ENCODE results near the gene MYOG. TPM values are rescaled to one million over a fixed set of nuclear protein-coding genes. Genes with fewer than 3 reads are reported as not detected.

MYOG gene
- total and polyA plus RNA-seq, 2 experiments from 2014 or later = not detected

DNA sequence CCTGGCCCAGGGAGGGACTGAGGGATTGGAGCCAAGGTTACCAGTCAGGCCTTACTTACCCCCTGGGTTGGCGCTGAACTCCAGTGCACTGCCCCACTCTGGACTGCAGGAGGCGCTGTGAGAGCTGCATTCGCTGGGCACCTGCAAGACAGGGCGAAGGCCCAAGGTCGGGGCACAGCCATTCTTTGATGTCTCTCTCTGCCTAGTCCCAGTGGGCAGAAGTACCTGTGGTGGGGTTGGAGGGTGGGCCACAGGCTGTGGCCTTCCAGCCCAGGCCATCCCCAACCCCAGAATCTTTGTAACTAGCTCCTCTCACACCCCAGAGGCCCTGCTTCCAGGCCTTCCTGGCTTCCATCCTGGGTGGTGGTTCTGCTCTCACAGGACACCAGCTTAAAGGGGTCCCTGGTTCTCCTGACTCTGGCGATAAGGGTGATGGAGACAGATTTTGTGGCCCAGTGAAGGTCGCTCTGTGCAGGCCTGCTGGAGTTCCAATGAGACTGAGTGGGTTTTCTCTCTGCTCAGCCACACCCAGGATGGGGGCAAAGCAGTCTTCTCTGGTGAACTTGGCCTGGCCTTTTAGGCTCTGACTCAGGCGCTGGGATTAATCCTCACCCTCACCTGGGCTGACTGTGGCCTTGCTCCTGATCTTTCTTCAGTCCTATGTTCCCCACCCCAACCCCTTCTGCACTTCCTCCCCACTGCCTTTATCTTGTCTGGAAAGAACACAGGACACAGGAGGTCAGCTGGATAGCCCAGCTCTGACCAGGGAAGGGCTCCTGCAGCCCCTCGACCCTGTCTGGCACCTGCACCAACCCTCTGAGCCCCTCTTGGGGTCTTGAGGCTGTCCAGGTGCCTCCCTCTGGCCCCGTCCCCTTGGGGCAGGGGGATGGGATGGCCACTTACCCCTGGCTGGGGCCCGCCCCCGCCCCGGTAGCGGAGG, 954 bp downstream of the MYOG start:
- no peak for TF ChIP-seq ZNF331 (CRISPR knock-in tag; IDR thresholded peaks at IDR 0.05; ENCODE audit: low read depth)
- TF ChIP-seq, protein P1, sequence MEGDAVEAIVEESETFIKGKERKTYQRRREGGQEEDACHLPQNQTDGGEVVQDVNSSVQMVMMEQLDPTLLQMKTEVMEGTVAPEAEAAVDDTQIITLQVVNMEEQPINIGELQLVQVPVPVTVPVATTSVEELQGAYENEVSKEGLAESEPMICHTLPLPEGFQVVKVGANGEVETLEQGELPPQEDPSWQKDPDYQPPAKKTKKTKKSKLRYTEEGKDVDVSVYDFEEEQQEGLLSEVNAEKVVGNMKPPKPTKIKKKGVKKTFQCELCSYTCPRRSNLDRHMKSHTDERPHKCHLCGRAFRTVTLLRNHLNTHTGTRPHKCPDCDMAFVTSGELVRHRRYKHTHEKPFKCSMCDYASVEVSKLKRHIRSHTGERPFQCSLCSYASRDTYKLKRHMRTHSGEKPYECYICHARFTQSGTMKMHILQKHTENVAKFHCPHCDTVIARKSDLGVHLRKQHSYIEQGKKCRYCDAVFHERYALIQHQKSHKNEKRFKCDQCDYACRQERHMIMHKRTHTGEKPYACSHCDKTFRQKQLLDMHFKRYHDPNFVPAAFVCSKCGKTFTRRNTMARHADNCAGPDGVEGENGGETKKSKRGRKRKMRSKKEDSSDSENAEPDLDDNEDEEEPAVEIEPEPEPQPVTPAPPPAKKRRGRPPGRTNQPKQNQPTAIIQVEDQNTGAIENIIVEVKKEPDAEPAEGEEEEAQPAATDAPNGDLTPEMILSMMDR (conservative IDR thresholded peaks at IDR 0.05; ENCODE audit: low read depth in 2 of 2) = peak; percentile 76 to 94
- DNase-seq (ENCODE audit: low spot score) (peak; percentile 73), ATAC-seq (peak; percentile 62)
- no peaks in the 10 kb centered on the region for H3K36me3 ChIP-seq (ENCODE audit: insufficient read depth)
- H3F3A ChIP-seq (replicated peaks; ENCODE audit: low read depth) = no peaks in the 10 kb centered on the region
- H3K4me2 ChIP-seq = no peak overlapping the region
- no peak overlapping the region for H3K4me3 ChIP-seq
- H3K4me1 ChIP-seq (ENCODE audit: insufficient read depth) = peaks cover 17% of the 10 kb centered on the region
- H4K20me1 ChIP-seq (replicated peaks; ENCODE audit: insufficient read depth) = no peaks in the 10 kb centered on the region
- H3K27ac ChIP-seq (ENCODE audit: low read depth) = no peak overlapping the region
- H3K79me2 ChIP-seq (replicated peaks; ENCODE audit: insufficient read depth) = no peaks in the 10 kb centered on the region
- no peaks in the 10 kb centered on the region for H3K27me3 ChIP-seq (ENCODE audit: insufficient read depth)
- no peak overlapping the region for H2AFZ ChIP-seq
- H3K4me3 Mint-ChIP-seq = no peak overlapping the region
- H3K9me3 Mint-ChIP-seq = no peaks in the 10 kb centered on the region
- no peak overlapping the region for H3K27ac Mint-ChIP-seq
- H3K36me3 Mint-ChIP-seq (ENCODE audit: low read depth) = no peaks in the 10 kb centered on the region
- H3K9me2 ChIP-seq (ENCODE audit: insufficient read depth) = peaks cover 3% of the 10 kb centered on the region; the same call in 1 of the 2 replicates
- peaks cover 39% of the 10 kb centered on the region for H3K4me1 Mint-ChIP-seq
- H3K27me3 Mint-ChIP-seq (ENCODE audit: insufficient read depth, low read depth, poor library complexity) = peaks cover 8% of the 10 kb centered on the region

DNA sequence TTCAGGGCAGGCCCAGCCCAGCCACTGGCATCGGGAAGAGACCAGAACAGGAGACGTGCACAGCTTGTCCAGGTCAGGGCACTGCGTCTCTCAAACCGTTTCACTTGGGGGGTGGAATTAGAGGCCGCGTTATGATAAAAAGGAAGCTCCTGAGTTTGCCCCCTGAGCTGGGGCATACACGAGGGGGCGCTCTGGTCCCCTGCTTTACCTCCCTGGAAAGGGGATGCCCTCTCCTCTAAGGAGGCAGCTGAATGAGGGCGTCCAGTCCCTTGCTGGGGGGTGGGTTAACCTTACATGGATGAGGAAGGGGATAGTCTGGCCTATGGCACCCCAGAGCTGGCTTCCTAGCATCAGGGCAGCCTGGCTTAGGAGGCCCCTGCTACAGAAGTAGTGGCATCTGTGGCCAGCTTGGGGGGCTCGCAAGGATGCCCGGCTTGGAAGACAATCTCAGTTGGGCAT, 2.3 kb downstream of the MYOG start:
- Histone ChIP-seq H3K27ac (ENCODE audit: low read depth) (no peak overlapping the region), H4K20me1 (replicated peaks; ENCODE audit: insufficient read depth) (no peaks in the 10 kb centered on the region), H3K4me2 (no peak overlapping the region), H2AFZ (no peak overlapping the region), H3K27me3 (ENCODE audit: insufficient read depth) (no peaks in the 10 kb centered on the region), H3K9me2 (ENCODE audit: insufficient read depth) (peaks cover 3% of the 10 kb centered on the region; the same call in 1 of the 2 replicates), H3K79me2 (replicated peaks; ENCODE audit: insufficient read depth) (no peaks in the 10 kb centered on the region), H3K36me3 (ENCODE audit: insufficient read depth) (no peaks in the 10 kb centered on the region), H3K4me3 (no peak overlapping the region), H3F3A (replicated peaks; ENCODE audit: low read depth) (no peaks in the 10 kb centered on the region), H3K4me1 (ENCODE audit: insufficient read depth) (peaks cover 17% of the 10 kb centered on the region)
- ATAC-seq (no peak), DNase-seq (ENCODE audit: low spot score) (no peak)
- peaks cover 12% of the 10 kb centered on the region for H3K27me3 Mint-ChIP-seq (ENCODE audit: insufficient read depth, low read depth, poor library complexity)
- no peaks in the 10 kb centered on the region for H3K9me3 Mint-ChIP-seq
- peaks cover 38% of the 10 kb centered on the region for H3K4me1 Mint-ChIP-seq
- H3K27ac Mint-ChIP-seq = peak overlapping the region; percentile 24; the same call in 1 of the 2 replicates
- TF ChIP-seq, protein P1 (conservative IDR thresholded peaks at IDR 0.05; ENCODE audit: low read depth in 2 of 2) = peak in 1 of 2 experiments; percentile 44; a peak in 3 of 4 replicates
- TF ChIP-seq STAT1 (IDR thresholded peaks at IDR 0.05; ENCODE audit: unreplicated experiment) (no peak), CREB1 (CRISPR knock-in tag; IDR thresholded peaks at IDR 0.05; ENCODE audit: low read depth) (no peak), ZNF114 (CRISPR knock-in tag; IDR thresholded peaks at IDR 0.05) (no peak), POLR2AphosphoS5 (IDR thresholded peaks at IDR 0.05; ENCODE audit: low read depth) (no peak), NANOG (IDR thresholded peaks at IDR 0.05; ENCODE audit: borderline replicate concordance) (no peak)
- TF ChIP-seq, protein P2, sequence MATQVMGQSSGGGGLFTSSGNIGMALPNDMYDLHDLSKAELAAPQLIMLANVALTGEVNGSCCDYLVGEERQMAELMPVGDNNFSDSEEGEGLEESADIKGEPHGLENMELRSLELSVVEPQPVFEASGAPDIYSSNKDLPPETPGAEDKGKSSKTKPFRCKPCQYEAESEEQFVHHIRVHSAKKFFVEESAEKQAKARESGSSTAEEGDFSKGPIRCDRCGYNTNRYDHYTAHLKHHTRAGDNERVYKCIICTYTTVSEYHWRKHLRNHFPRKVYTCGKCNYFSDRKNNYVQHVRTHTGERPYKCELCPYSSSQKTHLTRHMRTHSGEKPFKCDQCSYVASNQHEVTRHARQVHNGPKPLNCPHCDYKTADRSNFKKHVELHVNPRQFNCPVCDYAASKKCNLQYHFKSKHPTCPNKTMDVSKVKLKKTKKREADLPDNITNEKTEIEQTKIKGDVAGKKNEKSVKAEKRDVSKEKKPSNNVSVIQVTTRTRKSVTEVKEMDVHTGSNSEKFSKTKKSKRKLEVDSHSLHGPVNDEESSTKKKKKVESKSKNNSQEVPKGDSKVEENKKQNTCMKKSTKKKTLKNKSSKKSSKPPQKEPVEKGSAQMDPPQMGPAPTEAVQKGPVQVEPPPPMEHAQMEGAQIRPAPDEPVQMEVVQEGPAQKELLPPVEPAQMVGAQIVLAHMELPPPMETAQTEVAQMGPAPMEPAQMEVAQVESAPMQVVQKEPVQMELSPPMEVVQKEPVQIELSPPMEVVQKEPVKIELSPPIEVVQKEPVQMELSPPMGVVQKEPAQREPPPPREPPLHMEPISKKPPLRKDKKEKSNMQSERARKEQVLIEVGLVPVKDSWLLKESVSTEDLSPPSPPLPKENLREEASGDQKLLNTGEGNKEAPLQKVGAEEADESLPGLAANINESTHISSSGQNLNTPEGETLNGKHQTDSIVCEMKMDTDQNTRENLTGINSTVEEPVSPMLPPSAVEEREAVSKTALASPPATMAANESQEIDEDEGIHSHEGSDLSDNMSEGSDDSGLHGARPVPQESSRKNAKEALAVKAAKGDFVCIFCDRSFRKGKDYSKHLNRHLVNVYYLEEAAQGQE (IDR thresholded peaks at IDR 0.05; ENCODE audit: unreplicated experiment) = no peak
- H3K36me3 Mint-ChIP-seq (ENCODE audit: low read depth) = no peaks in the 10 kb centered on the region
- H3K4me3 Mint-ChIP-seq = no peak overlapping the region
